ENCODE results near the gene MFSD2B. TPM values are rescaled to one million over a fixed set of nuclear protein-coding genes. Genes with fewer than 3 reads are reported as not detected.

MFSD2B gene
- polyA plus RNA-seq, 1 donor from 2014 or later = 0.27 TPM

- Histone ChIP-seq H3F3A (ENCODE audit: insufficient read depth, low read length, poor library complexity, severe bottlenecking) (no peaks in the 10 kb centered on the region), H2AFZ (ENCODE audit: low read depth, low read length) (no peak overlapping the region), H3K27me3 (ENCODE audit: insufficient read depth, low read depth, low read length) (no peaks in the 10 kb centered on the region), H3K4me3 (ENCODE audit: low read length) (no peak overlapping the region), H3K79me2 (replicated peaks; ENCODE audit: insufficient read depth, low read length) (no peaks in the 10 kb centered on the region), H3K4me2 (ENCODE audit: low read length) (no peak overlapping the region), H3K9me2 (ENCODE audit: insufficient read depth, low read length) (no peaks in the 10 kb centered on the region), H4K20me1 (ENCODE audit: insufficient read depth) (no peaks in the 10 kb centered on the region), H3K9me3 (ENCODE audit: low read length) (no peaks in the 10 kb centered on the region), H3K9ac (ENCODE audit: low read length) (no peak overlapping the region), H3K27ac (ENCODE audit: low read length) (no peak overlapping the region), H3K36me3 (ENCODE audit: insufficient read depth, low read length) (no peaks in the 10 kb centered on the region)
- TF ChIP-seq EZH2 (IDR thresholded peaks at IDR 0.05; ENCODE audit: borderline replicate concordance, insufficient read depth, low read length, poor library complexity, severe bottlenecking) = no peak
- no peak for TF ChIP-seq REST (IDR thresholded peaks at IDR 0.05; ENCODE audit: borderline replicate concordance)
- no peak for TF ChIP-seq MXI1 (conservative IDR thresholded peaks at IDR 0.05; ENCODE audit: poor library complexity, severe bottlenecking)
- no peak for TF ChIP-seq POLR2AphosphoS5 (IDR thresholded peaks at IDR 0.05)
- TF ChIP-seq EP300 (conservative IDR thresholded peaks at IDR 0.05; ENCODE audit: poor library complexity, severe bottlenecking) = no peak
- no peak for TF ChIP-seq SMC3 (conservative IDR thresholded peaks at IDR 0.05; ENCODE audit: poor library complexity)
- no peak for TF ChIP-seq TAF1 (IDR thresholded peaks at IDR 0.05; ENCODE audit: low read depth)
- no peak for TF ChIP-seq RAD21 (conservative IDR thresholded peaks at IDR 0.05)
- no peak for TF ChIP-seq CTCF (IDR thresholded peaks at IDR 0.05; ENCODE audit: poor library complexity, severe bottlenecking)
These were observed 9.8 kb downstream of the MFSD2B start for GRCh38 chr2:24019729-24020128.

- Histone ChIP-seq H3K4me2 (ENCODE audit: low read length) (no peak overlapping the region), H3F3A (ENCODE audit: insufficient read depth, low read length, poor library complexity, severe bottlenecking) (no peaks in the 10 kb centered on the region), H4K20me1 (ENCODE audit: insufficient read depth) (no peaks in the 10 kb centered on the region)
These were observed 10.4 kb downstream of the MFSD2B start for GRCh38 chr2:24020244-24020643.

More at GRCh38 chr2:24020244-24020643, 10.4 kb downstream of the MFSD2B start:
- no peak overlapping the region for H2AFZ ChIP-seq (ENCODE audit: low read depth, low read length)
- no peaks in the 10 kb centered on the region for H3K9me3 ChIP-seq (ENCODE audit: low read length)
- H3K27ac ChIP-seq (ENCODE audit: low read length) = no peak overlapping the region
- H3K4me3 ChIP-seq (ENCODE audit: low read length) = no peak overlapping the region
- H3K36me3 ChIP-seq (ENCODE audit: insufficient read depth, low read length) = no peaks in the 10 kb centered on the region
- no peak for TF ChIP-seq RAD21 (conservative IDR thresholded peaks at IDR 0.05)
- no peak for TF ChIP-seq EP300 (conservative IDR thresholded peaks at IDR 0.05; ENCODE audit: poor library complexity, severe bottlenecking)
- TF ChIP-seq CTCF (IDR thresholded peaks at IDR 0.05; ENCODE audit: poor library complexity, severe bottlenecking) = no peak
- TF ChIP-seq POLR2AphosphoS5 (IDR thresholded peaks at IDR 0.05) = no peak
- TF ChIP-seq MXI1 (conservative IDR thresholded peaks at IDR 0.05; ENCODE audit: poor library complexity, severe bottlenecking) = no peak
- TF ChIP-seq EZH2 (IDR thresholded peaks at IDR 0.05; ENCODE audit: borderline replicate concordance, insufficient read depth, low read length, poor library complexity, severe bottlenecking) = no peak
- TF ChIP-seq SMC3 (conservative IDR thresholded peaks at IDR 0.05; ENCODE audit: poor library complexity) = no peak
- TF ChIP-seq REST (IDR thresholded peaks at IDR 0.05; ENCODE audit: borderline replicate concordance) = no peak
- no peak for TF ChIP-seq TAF1 (IDR thresholded peaks at IDR 0.05; ENCODE audit: low read depth)
- H3K9ac ChIP-seq (ENCODE audit: low read length) = no peak overlapping the region
- no peaks in the 10 kb centered on the region for H3K79me2 ChIP-seq (replicated peaks; ENCODE audit: insufficient read depth, low read length)
- H3K9me2 ChIP-seq (ENCODE audit: insufficient read depth, low read length) = no peaks in the 10 kb centered on the region
- H3K27me3 ChIP-seq (ENCODE audit: insufficient read depth, low read depth, low read length) = no peaks in the 10 kb centered on the region
